Heart left ventricle (tissue), 16 donors: ENCODE measurements around the gene DPP9. TPM values are rescaled to one million over a fixed set of nuclear protein-coding genes. Genes with fewer than 3 reads are reported as not detected.

ENCODE experiments used
- ATAC-seq, 4 donors: fragments of 200-7000 bp; cut with Tn5 transposase; one replicate each; pipeline ENCODE4 v1.9.1; 2020 to 2022; ENCODE audit warnings: moderate library complexity in 4 of 4, mild to moderate bottlenecking in 3 of 4, moderate number of reproducible peaks in 1 of 4
- DNase-seq, 5 donors: peaks; one replicate each; pipeline ENCODE4 v3.0.0-alpha.2; 2020
- H3K27ac ChIP-seq, 12 donors: fragments of 200-600 bp; sonication (generic) in 4 of 12; one replicate each; pipeline versions ENCODE4 v1.5.0 to v1.8.0; 2016 to 2022; ENCODE audit warnings: mild to moderate bottlenecking in 2 of 12
- H3K27me3 ChIP-seq, 9 donors: fragments of 200-600 bp; sonication (generic) in 2 of 9; one replicate each; pipeline versions ENCODE4 v1.5.1 to v1.8.0; 2016 to 2022; ENCODE audit warnings: mild to moderate bottlenecking in 3 of 9
- H3K36me3 ChIP-seq, 9 donors: fragments of 200-600 bp; sonication (generic) in 2 of 9; one replicate each; pipeline versions ENCODE4 v1.5.0 to v1.8.0; 2018 to 2022; ENCODE audit warnings: mild to moderate bottlenecking in 2 of 9
- H3K4me1 ChIP-seq, 12 donors: fragments of 200-600 bp; sonication (generic) in 4 of 12; one replicate each; pipeline versions ENCODE4 v1.5.0 to v1.8.0; 2016 to 2022; ENCODE audit warnings: mild to moderate bottlenecking in 3 of 12
- H3K4me3 ChIP-seq, 12 donors: fragments of 200-600 bp; sonication (generic) in 4 of 12; one replicate each; pipeline versions ENCODE4 v1.5.0 to v1.8.0; 2017 to 2022; ENCODE audit warnings: mild to moderate bottlenecking in 9 of 12, moderate library complexity in 4 of 12
- H3K9me3 ChIP-seq, 12 donors: fragments of 200-600 bp; sonication (generic) in 4 of 12; one replicate each; pipeline versions ENCODE4 v1.5.0 to v1.8.0; 2016 to 2022; ENCODE audit warnings: mild to moderate bottlenecking in 1 of 12
- POLR2A ChIP-seq, 2 donors: fragments of 450-650 bp; IDR thresholded peaks; one replicate each; pipeline ENCODE4 v1.6.1; 2017; ENCODE audit warnings: antibody characterized with exemption in 2 of 2, mild to moderate bottlenecking in 2 of 2, moderate library complexity in 2 of 2
- WGBS, 4 donors: extraction: QIAGEN DNeasy Blood & Tissue Kit in 2 of 4; methylation state at CpG; one replicate each; pipeline versions ENCODE4 v1.1.5 to v1.1.7; 2013 to 2018; 5-methylcytosine and 5-hydroxymethylcytosine counted together
- intact Hi-C, 10 donors: fragments of 100-400 bp; cut with DNase I; formaldehyde crosslinking; loops; one replicate each; pipeline versions ENCODE4 v1.11.1 to v1.14.2; 2022
- polyA plus RNA-seq, 2 donors: library from polyadenylated mRNA; stranded (reverse); fragments of 200-250 nt; gene quantifications; one replicate each; pipeline ENCODE4 v1.2.3, GENCODE V29; 2013
- total RNA-seq, 9 donors: library from RNA; depleted of rRNA in 2 of 9; stranded (reverse); fragments of >200 nt in 2 of 9; fragmentation: NEBNext Ultra II Directional in 3 of 9; extraction: Animal tissue kit (Norgen Biotek cat#: 25700) in 3 of 9; gene quantifications; one replicate each; pipeline versions ENCODE4 v1.1.0 to v1.2.4, GENCODE V29; 2016 to 2023
- TF ChIP-seq, protein P1 (sequence below), 12 donors: fragments of 200-600 bp; sonication (generic) in 4 of 12; IDR thresholded peaks; one replicate each; pipeline versions ENCODE4 v1.5.0 to v1.8.0; 2018 to 2022; ENCODE audit warnings: antibody characterized with exemption in 12 of 12, mild to moderate bottlenecking in 5 of 12
- donor health status: ischemic (EF 13 %, LVEDD 7.1; RV severe dilation, severe dysfunction).
- donor health status: healthy with polysubstance abuse.
- donor health status: DM: no; HTN: yes; CAD: no.
- donor health status: DM: no; HTN: no; CAD: no.
- donor health status: ischemic (EF 25% LVEDD 6.9; RV normal size, moderate dysfunction).
- donor health status: ischemic (EF 25% LVEDD 5.7; RV mildly dilated, moderate dysfunction).
- donor health status: healthy.
- donor health status: DM: yes; HTN: yes; CAD: no.
- donor health status: ischemic (EF 35%, LVEDD 5.7; RV mildly dilated, moderate dysfunction).
- donor health status: nonischemic (EF 11% LVEDD 7.7; RV severe dilation, severe dysfunction).
- donor health status: DM: yes; HTN: yes; CAD: no.
- donor health status: PGD.
- donor health status: ischemic (EF 29% LVEDD 5.4; RV normal size, mild dysfunction).
- donor health status: nonischemic (EF 23%, LVEDD 6.1; RV moderate dilation, normal function).

Gene DPP9
- total and polyA plus RNA-seq, 11 donors: 30.7 to 65.2 (median 47.7) TPM

DNA sequence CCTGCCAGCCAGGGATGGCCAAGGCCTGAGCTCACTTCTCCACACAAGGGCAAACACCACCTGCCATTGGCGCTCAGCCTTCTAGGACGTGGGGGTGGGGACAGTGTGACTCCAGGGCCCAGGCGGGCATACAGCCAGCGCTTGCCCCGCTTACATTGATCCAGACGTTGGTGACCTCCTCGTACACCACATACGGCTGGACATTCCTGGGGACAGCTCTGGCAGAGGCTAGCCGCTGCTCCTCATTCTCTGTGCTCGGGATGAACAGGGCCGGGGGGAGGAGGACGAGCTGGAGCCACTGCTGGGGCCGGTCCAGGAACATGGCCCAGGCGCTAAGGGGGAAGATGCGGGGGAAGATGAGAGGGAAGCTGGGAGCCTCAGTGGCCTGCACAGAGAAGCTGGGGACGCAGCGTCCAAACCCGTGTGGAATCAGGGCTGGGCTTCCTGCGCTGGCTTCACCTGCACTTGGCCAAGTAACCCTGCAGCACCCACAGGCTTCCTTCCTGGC, 28.4 kb downstream of the DPP9 start:
- Histone ChIP-seq H3K9me3 (no peaks in the 10 kb centered on the region), H3K36me3 (peaks cover 2 to 98% (median 92%) of the 10 kb centered on the region in 9 donors), H3K4me3 (no peak overlapping the region), H3K27me3 (no peaks in the 10 kb centered on the region), H3K27ac (peak overlapping the region; percentile 26 to 85 (median 69)), H3K4me1 (peaks cover 0 to 40% (median 11%) of the 10 kb centered on the region in 12 donors)
- WGBS, 4 donors: 50 to 75% (median 69%) methylated on average over 18 to 19 of the region's 19 CpGs
- intact Hi-C loops: no loop called here
- peak; percentile 25 to 72 (median 43) for ATAC-seq
- peak in 2 of 5 donors; percentile 45 to 74 for DNase-seq
- TF ChIP-seq, protein P1, sequence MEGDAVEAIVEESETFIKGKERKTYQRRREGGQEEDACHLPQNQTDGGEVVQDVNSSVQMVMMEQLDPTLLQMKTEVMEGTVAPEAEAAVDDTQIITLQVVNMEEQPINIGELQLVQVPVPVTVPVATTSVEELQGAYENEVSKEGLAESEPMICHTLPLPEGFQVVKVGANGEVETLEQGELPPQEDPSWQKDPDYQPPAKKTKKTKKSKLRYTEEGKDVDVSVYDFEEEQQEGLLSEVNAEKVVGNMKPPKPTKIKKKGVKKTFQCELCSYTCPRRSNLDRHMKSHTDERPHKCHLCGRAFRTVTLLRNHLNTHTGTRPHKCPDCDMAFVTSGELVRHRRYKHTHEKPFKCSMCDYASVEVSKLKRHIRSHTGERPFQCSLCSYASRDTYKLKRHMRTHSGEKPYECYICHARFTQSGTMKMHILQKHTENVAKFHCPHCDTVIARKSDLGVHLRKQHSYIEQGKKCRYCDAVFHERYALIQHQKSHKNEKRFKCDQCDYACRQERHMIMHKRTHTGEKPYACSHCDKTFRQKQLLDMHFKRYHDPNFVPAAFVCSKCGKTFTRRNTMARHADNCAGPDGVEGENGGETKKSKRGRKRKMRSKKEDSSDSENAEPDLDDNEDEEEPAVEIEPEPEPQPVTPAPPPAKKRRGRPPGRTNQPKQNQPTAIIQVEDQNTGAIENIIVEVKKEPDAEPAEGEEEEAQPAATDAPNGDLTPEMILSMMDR (IDR thresholded peaks at IDR 0.05): no peak
- no peak for TF ChIP-seq POLR2A (IDR thresholded peaks at IDR 0.05)

DNA sequence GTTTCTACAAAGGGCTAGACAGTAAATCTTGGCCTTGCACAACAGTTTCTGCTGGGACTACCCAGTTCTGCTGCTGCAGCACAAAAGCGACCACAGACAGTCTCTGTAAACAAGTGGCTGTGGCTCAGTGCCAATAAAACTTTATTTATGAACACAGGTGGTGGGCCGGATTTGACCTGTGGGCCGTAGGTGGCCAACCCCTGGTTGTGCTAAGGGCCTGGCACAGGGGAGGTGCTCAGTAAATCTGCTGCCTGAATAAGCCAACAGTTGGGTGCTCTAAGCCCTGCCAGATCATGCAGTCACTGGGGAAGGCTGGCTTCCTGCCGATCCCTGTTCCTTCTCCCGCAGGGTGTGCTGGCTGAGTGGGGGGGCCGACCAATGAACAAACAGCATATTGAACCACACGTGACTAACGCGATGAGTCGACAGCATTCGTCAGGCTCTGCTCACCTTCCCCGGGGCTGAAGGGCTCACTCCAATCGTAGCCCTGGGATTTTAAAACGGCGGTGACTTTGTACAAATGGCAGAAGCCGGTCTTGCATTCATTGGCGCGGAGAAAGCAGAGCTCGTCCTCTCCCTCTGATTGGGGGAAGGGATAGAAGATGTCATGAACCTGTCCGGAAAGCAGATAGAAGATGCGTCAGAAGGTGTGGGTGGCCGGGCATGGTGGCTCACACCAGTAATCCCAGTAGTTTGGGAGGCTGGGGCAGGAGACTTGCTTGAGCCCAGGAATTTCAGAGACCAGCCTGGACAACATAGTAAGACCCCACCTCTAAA, 29.2 kb downstream of the DPP9 start:
- Histone ChIP-seq H3K9me3 (no peaks in the 10 kb centered on the region), H3K36me3 (peaks cover 2 to 98% (median 92%) of the 10 kb centered on the region in 9 donors), H3K4me3 (no peak overlapping the region), H3K27ac (peak overlapping the region; percentile 26 to 85 (median 69)), H3K4me1 (peaks cover 0 to 43% (median 11%) of the 10 kb centered on the region in 12 donors), H3K27me3 (no peaks in the 10 kb centered on the region)
- WGBS, 4 donors: 79 to 86% (median 83%) methylated on average over 20 to 22 of the region's 22 CpGs
- DNase-seq: peak in 2 of 5 donors; percentile 73 to 79
- ATAC-seq: peak in 3 of 4 donors; percentile 47 to 64 (median 50)
- intact Hi-C loops: no loop called here
- no peak for TF ChIP-seq POLR2A (IDR thresholded peaks at IDR 0.05)
- TF ChIP-seq, protein P1 (IDR thresholded peaks at IDR 0.05): no peak

DNA sequence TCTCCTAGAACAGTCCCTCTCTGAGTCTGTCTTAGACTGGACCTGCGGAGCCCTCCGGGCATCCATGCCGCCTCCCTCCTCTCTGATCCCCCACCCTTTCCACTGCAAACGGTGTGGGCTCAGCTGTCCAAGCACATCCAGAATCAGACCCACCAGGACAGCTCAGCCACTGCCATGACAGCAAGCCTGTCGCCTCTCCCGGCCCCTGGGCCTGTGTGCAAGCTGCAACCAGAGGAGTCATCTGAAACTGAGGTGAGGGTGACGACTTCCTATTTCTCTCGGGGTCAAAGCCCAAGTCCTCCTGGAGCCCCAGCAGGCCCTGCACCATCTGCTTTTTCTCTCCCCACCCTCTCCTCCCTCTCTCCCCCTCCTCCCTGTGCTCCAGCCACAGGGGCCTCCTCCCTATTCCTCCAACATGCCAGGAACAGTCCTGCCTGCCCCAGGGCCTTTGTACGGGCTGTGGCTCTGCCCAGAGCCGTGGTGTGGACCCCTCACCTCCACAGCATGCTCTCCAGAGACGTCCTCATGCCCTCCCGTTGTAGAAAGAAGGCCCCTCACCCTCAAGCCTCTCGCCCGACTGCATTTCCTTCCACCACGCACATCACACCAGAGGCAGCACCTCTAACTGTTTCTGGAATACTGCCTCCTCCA, 30.0 kb downstream of the DPP9 start:
- intact Hi-C loops: no loop called here
- H3K36me3 ChIP-seq: peaks cover 6 to 99% (median 94%) of the 10 kb centered on the region in 9 donors
- WGBS, 4 donors: 85 to 90% (median 86%) methylated on average over 15 of the region's 15 CpGs

More for the DNA sequence above, 30.0 kb downstream of the DPP9 start:
- no peak for DNase-seq
- TF ChIP-seq, protein P1 (IDR thresholded peaks at IDR 0.05): no peak
- TF ChIP-seq POLR2A (IDR thresholded peaks at IDR 0.05): no peak
- ATAC-seq: no peak
- peaks cover 0 to 43% (median 11%) of the 10 kb centered on the region in 12 donors for H3K4me1 ChIP-seq
- H3K4me3 ChIP-seq: no peak overlapping the region
- no peaks in the 10 kb centered on the region for H3K27me3 ChIP-seq
- no peaks in the 10 kb centered on the region for H3K9me3 ChIP-seq
- peak overlapping the region in 7 of 12 donors; percentile 45 to 85 (median 74) for H3K27ac ChIP-seq
